MV-4-11 (cell line): ENCODE data around the gene PARD3B.

Experiments used
- DNase-seq: peaks from one replicate; lab custom pipeline; 2025; lab: John Stamatoyannopoulos, UW

Gene PARD3B

DNA sequence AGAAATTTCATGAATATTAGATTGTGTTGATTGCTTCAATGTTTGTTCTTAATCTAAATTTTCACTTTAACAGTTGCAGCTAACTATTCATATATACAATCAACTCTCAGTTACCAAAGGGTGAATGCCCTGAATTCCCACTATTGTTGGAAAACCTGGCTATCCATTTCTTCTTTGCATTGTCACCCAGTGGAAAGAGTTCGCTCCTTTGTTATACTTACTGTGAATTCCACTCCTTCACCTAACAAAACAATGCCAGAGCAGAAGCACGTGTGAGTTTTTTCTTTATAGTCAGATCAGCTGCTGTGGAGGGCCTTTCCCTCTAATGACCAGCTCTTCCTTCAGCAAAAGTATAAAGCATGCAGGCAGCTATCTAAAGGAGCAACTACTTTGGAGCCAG lies 727.9 kb downstream of the PARD3B start:
- DNase-seq: no peak

GRCh38 chr2:205273627-205274026 lies 728.4 kb downstream of the PARD3B start:
- no peak for DNase-seq

- DNase-seq: no peak
Observed at GRCh38 chr2:205274801-205275200, 729.5 kb downstream of the PARD3B start.

- DNase-seq: no peak
Observed at GRCh38 chr2:205276116-205276777, 731.0 kb downstream of the PARD3B start.

DNA sequence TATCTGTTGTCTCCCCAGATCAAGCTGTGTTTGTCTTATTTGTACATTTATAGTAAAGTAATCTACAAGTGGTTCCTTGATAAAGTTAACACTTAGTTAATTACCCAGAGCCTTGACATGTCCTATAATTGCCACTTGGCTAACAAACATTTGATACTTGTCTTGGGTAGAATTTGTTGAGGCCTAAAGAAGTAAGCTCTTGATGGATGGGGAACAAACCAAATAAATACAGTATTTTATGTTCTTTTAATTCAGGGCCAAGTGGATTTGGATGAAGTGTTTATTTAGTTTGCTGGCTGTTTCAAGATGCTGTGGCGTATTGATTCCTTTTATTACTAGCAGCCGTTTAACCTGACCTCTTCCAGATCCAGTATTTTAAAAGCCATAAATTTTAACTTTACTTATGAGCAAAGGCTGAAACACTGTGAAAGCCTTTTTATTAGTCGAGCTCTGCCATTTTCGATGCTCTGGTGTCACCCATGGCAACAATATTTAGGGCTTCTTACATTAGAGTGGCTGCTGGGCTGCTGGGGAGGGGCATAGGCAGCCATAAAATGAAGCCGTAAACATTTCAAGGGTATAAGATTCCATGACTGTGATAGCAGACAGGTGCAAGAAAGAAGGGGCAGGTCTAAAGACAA lies 735.4 kb downstream of the PARD3B start:
- no peak for DNase-seq

- no peak for DNase-seq
Observed at GRCh38 chr2:205283736-205284270, 738.5 kb downstream of the PARD3B start.

GRCh38 chr2:205284334-205284733 lies 739.1 kb downstream of the PARD3B start:
- DNase-seq: no peak

DNA sequence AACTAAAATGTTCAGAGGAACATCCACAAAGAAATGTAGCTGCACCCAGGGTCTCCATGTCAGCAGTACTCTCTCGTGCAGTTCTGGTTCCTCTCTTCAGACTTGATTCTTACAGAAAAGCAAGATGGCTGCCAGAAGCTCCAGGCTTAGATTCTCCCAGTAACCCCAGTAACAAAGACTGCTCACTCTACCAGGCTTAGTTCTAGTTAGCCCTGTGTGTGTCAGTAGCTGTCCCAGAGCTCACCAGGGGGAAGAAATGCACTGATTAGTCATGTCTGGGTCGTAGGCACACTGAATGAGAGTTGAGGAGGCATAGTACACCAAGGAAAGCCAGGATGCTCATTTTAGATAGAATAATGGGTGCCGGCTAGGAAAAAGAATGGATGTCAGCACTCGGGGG lies 742.0 kb downstream of the PARD3B start:
- no peak for DNase-seq

DNA sequence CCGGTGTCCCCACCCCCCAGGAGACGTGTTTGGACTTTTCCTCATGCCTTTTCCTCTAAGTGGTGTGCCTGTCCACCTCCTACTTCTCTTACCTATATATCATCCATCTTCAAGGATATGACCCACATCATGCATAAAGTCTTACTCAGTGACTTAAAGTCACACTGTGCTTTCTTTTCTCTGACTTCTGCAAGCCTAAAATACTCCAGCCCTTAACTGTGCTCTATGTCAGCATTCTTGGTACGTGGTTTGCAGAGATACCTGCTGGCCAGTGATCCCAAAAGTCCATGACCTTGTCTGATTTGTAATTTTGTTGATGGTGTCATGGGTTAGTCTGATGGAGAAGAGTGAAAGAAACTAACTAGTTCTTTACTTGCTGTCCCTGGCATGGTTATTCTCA lies 743.4 kb downstream of the PARD3B start:
- no peak for DNase-seq

- no peak for DNase-seq
Observed at GRCh38 chr2:205290299-205290698, 745.0 kb downstream of the PARD3B start.

DNA sequence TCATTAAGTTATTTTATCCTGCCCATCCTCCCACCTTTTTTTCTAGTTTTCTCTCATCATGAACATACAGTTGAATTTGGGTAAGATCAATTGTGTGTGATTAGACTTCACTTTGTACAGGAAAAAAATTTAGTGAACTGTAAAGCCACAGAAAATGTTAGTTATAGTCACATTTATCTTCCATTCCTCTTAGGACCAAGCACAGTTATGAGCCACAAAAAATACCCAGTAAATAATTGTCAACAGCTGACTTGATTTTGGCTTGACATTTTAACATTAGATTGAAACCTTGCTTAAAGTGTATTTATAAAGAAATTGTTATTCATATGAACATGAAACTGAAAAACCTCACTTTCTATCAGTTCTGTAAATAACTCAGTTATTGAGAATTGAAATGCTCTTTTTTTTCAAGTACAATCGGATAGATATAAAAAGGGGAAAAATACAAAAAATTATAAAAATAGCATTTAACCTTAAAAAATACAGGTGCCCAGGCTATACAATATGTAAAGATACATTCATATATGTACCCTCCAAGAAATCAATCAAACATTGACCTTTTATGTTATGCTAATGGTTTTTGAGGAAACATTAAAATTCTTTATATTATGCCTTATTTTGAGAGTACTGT lies 747.5 kb downstream of the PARD3B start:
- DNase-seq: no peak

DNA sequence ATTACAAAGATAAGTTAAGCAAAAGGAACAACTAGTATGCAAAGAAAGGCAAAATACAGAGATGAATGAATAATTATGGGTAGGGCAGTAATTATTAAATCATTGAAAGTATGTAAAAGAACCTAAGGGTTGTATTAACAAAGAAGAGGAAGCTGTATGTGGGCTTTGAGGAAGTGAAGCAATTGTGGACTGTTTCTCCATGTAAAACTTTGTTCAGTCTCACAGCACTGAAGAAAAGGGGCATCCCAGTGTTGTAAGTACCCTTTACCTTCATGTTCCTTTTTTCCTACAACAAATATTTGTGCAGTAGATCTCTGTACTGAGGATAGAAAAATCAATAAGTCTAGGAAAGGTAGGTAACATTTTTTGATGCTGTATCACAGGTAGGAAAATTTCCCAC lies 748.3 kb downstream of the PARD3B start:
- DNase-seq: peak; percentile 51

GRCh38 chr2:205296959-205297358 lies 751.7 kb downstream of the PARD3B start:
- no peak for DNase-seq

- no peak for DNase-seq
Observed at GRCh38 chr2:205297368-205297767, 752.1 kb downstream of the PARD3B start.

DNA sequence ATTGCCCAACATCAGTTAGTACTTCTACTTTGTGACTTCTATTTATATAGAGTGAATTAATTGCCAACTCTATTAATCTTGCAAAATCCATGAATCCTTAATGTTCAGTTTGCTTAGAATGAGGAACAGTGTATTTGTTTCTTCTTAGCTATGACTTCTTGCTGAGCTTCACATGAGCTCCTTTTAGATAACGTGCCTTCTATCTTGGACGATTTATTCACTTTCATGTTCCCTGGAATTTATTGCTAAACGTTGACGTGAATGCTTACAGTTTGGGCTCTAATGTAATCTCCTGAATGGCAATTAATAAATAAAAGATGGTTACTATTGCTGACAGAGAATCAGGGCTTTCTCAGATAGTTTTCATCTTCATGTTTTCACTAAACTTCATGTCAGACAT lies 752.6 kb downstream of the PARD3B start:
- no peak for DNase-seq

- no peak for DNase-seq
Observed at GRCh38 chr2:205311201-205311600, 765.9 kb downstream of the PARD3B start.

GRCh38 chr2:205321231-205321630 lies 776.0 kb downstream of the PARD3B start:
- DNase-seq: no peak

DNA sequence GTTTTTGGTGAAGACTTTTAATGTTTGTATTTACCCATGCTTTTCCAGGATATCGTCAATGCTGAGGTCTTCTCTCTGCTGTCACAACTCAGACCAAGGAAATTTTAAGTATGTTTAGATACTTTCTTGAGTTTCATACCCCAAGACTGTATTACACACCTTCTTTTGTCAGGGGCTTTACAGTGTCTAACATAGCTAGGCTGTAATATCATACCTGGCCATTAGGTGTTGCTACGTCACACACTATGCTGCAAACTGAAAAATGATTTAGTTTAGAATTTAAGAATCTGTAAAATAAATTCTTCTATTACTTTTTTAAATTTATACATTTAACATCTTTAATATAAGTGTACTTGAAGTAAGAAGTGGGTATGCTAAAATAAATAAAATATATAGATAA lies 778.7 kb downstream of the PARD3B start:
- DNase-seq: no peak

GRCh38 chr2:205324355-205324754 lies 779.1 kb downstream of the PARD3B start:
- DNase-seq: no peak

DNA sequence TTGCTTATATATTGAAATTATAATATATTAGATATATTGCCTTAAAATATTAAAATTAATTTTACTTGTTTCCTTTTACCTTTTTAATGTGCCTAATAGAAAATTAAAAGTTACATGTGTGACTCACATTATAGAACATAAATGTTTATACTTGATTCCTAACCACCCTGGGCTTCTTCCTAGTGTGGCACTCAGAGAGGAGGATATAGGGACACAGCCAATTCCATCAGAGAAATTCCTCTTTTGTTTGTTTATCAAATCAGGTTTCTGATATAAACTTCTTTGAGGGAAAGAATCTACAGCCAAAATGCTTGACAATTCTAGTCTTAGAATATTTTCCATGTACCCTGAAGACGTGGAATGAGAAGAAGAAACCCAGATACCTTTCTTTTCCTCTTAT lies 788.1 kb downstream of the PARD3B start:
- no peak for DNase-seq

- no peak for DNase-seq
Observed at GRCh38 chr2:205337274-205337673, 792.0 kb downstream of the PARD3B start.

DNA sequence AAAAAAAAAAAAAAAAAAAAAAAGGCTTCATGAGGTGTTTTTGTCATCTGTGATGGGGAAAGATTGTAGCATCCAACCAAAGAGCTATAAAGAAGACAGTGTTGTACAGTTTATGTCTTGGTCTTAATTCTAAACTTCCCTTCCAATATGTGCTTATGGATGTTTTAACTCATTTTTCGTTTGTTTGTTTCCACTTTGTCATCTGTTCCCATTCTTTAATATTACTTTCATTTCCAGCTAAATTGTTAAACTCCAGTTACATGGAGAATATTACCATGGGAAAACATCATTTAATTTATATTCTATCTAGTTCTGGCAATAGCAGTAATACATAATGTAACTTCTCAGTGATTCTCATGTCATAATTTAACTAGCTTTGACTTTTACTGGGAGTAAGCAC lies 792.9 kb downstream of the PARD3B start:
- DNase-seq: no peak

- no peak for DNase-seq
Observed at GRCh38 chr2:205343103-205343502, 797.8 kb downstream of the PARD3B start.
